ENCODE measurements around the gene RAP1GAP2.
"Not testable (repeated sequence)": the region's sequence is repeated elsewhere in the genome, so short reads cannot be mapped to it uniquely, and the experiment has no call there.

- not testable (repeated sequence) for TF ChIP-seq CTCF (IDR thresholded peaks at IDR 0.05); REST (IDR thresholded peaks at IDR 0.05; ENCODE audit: low read depth, low read length); GABPA (IDR thresholded peaks at IDR 0.05; ENCODE audit: low read depth); EZH2phosphoT487 (IDR thresholded peaks at IDR 0.05; ENCODE audit: borderline replicate concordance, low read depth); PBX3 (IDR thresholded peaks at IDR 0.05)
Measured at GRCh38 chr17:3062824-3063377, 266.7 kb downstream of the RAP1GAP2 start.

All from SK-N-SH (cell line).